ENCODE measurements around the gene TRAPPC3. TPM values are rescaled to one million over a fixed set of nuclear protein-coding genes. Genes with fewer than 3 reads are reported as not detected.

The TRAPPC3 gene
- total RNA-seq, 1 donor from 2014 or later = 68.9 TPM

- H3K4me3 Mint-ChIP-seq (ENCODE audit: unreplicated experiment) = peak overlapping the region; percentile 85
- no peak for TF ChIP-seq CTCF (IDR thresholded peaks at IDR 0.05)
- no peak for DNase-seq (ENCODE audit: extremely low spot score, unreplicated experiment)
- peaks cover 4% of the 10 kb centered on the region for H3K36me3 Mint-ChIP-seq (ENCODE audit: unreplicated experiment)
- no peaks in the 10 kb centered on the region for H3K27me3 Mint-ChIP-seq (ENCODE audit: unreplicated experiment)
- H3K27ac Mint-ChIP-seq (ENCODE audit: unreplicated experiment) = peak overlapping the region; percentile 77
- H3K9me3 Mint-ChIP-seq (ENCODE audit: unreplicated experiment) = no peaks in the 10 kb centered on the region
- peaks cover 70% of the 10 kb centered on the region for H3K4me1 Mint-ChIP-seq (ENCODE audit: unreplicated experiment)
Observed at GRCh38 chr1:36157973-36158826, 8.9 kb upstream of the TRAPPC3 start.

GRCh38 chr1:36157115-36157903 is 8.0 kb upstream of the TRAPPC3 start:
- peak overlapping the region; percentile 85 for H3K4me3 Mint-ChIP-seq (ENCODE audit: unreplicated experiment)
- DNase-seq (ENCODE audit: extremely low spot score, unreplicated experiment) = no peak
- no peaks in the 10 kb centered on the region for H3K9me3 Mint-ChIP-seq (ENCODE audit: unreplicated experiment)
- H3K27ac Mint-ChIP-seq (ENCODE audit: unreplicated experiment) = peak overlapping the region; percentile 77
- no peaks in the 10 kb centered on the region for H3K27me3 Mint-ChIP-seq (ENCODE audit: unreplicated experiment)
- H3K36me3 Mint-ChIP-seq (ENCODE audit: unreplicated experiment) = peaks cover 4% of the 10 kb centered on the region
- H3K4me1 Mint-ChIP-seq (ENCODE audit: unreplicated experiment) = peaks cover 70% of the 10 kb centered on the region
- TF ChIP-seq CTCF (IDR thresholded peaks at IDR 0.05) = no peak

- Mint-ChIP-seq H3K27me3 (ENCODE audit: unreplicated experiment) (no peaks in the 10 kb centered on the region), H3K4me3 (ENCODE audit: unreplicated experiment) (peak overlapping the region; percentile 85), H3K27ac (ENCODE audit: unreplicated experiment) (peak overlapping the region; percentile 77), H3K4me1 (ENCODE audit: unreplicated experiment) (peaks cover 69% of the 10 kb centered on the region), H3K9me3 (ENCODE audit: unreplicated experiment) (no peaks in the 10 kb centered on the region), H3K36me3 (ENCODE audit: unreplicated experiment) (peaks cover 4% of the 10 kb centered on the region)
- TF ChIP-seq CTCF (IDR thresholded peaks at IDR 0.05) = no peak
- DNase-seq (ENCODE audit: extremely low spot score, unreplicated experiment) = no peak
Observed at GRCh38 chr1:36156329-36157114, 7.2 kb upstream of the TRAPPC3 start.

- peaks cover 67% of the 10 kb centered on the region for H3K4me1 Mint-ChIP-seq (ENCODE audit: unreplicated experiment)
Observed at GRCh38 chr1:36155408-36156328, 6.4 kb upstream of the TRAPPC3 start, which contains the start of gene MAP7D1. MAP7D1 (plus strand) TSS chr1:36156160; CDS start chr1:36156418, 258 bp downstream.

More at GRCh38 chr1:36155408-36156328, 6.4 kb upstream of the TRAPPC3 start, which contains the start of gene MAP7D1:
- peak within 1 kb of the TSS; percentile 85 for H3K4me3 Mint-ChIP-seq (ENCODE audit: unreplicated experiment)
- no peaks in the 10 kb centered on the region for H3K9me3 Mint-ChIP-seq (ENCODE audit: unreplicated experiment)
- H3K36me3 Mint-ChIP-seq (ENCODE audit: unreplicated experiment) = peaks cover 4% of the 10 kb centered on the region
- H3K27ac Mint-ChIP-seq (ENCODE audit: unreplicated experiment) = peak within 1 kb of the TSS; percentile 90
- peak; percentile 95 for DNase-seq (ENCODE audit: extremely low spot score, unreplicated experiment)
- H3K27me3 Mint-ChIP-seq (ENCODE audit: unreplicated experiment) = no peaks in the 10 kb centered on the region
- TF ChIP-seq CTCF (IDR thresholded peaks at IDR 0.05) = no peak
